ENCODE results near the gene MSX1.

Gene MSX1

DNA sequence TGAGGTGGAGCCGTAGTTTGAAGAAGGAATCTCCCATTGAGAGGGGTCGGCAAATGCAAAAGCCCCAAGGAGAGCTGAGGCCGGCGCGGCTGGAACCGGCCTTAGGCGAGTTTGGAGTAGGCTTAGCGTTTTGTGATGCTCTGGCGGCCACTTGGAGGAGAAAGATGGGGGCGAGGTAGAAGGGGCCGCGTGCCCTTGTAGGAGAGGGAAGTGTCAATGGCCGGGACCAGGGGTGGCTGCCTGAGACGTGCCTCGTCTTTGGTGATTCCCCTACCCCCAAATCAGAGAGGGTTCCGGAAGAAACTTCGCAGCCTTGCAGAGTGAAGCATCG lies 11.7 kb downstream of the MSX1 start:
- no peak for DNase-seq

DNA sequence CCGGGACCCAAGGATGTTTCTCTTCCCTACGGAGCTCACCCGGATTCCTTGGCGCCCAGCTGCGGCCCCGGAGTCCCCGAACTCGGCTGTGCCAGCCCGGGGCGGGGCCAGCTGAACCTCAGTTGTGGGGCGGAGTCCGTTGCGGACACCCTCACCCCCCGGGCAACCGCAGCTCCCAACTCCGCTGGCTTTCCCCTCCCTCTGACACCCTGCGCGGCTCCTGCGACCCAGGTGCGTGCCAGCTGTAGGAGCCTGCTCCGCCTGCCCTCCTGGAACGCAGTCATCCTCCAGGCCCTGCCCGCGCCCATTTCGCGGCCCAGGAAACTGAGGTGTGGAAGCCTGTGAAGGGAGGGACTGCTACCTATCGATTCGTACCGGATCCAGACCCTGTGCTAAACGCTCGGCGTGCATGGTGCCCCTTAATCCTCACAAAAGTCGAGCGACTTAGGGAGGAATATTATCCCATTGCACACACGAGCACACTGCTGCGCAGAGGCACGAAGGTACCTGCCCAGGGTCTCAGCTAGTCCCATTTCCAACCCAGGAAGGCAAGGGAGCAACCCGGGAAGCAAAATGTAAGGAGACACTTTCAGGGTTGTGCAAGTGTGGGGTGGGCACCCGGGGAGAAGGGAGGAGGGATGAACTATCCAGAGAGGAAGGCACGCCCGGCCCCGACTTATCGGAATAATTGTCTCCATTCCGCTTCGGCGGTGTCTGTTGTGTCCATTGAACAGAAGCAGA lies 12.3 kb downstream of the MSX1 start:
- no peak for DNase-seq

DNA sequence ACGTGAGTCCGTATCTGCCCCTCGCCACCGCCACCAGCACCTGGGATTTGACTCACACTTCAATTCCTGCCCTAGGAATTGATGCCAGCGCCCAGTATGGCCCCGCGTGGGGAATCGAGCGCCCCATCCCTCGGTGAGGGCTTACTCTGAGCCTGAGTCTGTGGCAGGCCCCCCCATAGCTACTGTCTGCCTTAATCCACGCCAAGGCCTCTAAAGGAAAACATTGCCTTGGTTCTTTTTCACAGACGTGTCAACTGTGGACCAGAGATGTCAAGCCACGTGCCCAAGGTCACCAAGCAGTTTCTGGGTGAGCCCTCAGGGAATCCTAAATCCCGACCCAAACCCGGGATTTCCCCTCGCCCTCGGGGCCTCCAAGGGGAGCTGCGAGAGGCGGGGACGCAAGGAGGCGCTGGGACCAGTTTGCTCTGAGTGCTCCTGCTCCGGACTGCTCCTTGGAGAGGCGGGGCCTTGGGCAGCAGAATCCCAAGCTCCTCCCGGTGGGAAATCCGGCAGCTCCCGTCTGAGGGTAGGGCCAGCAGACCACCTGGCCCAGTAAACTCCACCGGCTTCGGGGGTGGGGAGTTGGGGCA lies 12.9 kb downstream of the MSX1 start:
- DNase-seq: no peak

DNA sequence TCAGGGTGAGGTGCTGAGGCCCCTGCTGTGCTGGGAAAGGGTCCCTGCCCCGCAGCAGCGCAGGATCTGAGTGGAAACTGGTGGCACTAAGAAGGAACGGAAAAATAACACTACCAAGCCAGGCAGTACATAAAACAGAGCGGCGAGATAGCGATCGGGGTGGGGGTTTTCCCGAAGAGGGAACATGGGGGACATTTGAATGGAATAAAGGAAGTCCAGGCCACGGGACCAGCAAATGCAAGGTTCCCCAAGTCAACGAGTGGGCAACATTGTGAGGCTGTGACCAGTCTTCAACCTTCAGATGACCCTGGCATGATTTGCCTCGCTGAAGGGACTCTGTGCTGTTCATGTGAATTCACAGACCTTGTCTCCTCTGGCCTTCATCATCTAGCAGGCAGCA lies 13.7 kb downstream of the MSX1 start:
- DNase-seq: no peak

DNA sequence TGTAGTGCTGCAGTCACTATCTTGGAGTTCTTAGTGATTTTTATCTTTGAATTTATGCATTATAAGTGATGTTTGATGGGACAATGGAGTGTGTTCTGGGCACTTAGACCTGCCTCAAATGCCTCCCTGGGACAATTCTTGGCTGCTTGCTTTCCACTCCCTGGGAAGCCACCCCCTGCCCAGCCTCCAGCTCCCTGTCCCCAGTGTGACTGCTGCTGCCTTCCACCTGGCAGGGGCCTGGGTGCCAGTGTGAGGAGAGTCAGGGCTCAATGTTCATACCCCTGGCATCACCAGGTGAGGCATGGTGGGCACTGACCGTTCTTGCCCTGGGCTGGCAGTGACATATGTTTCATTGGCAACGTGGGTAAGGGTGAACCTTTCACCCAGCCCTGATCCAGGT lies 14.8 kb downstream of the MSX1 start:
- no peak for DNase-seq

DNA sequence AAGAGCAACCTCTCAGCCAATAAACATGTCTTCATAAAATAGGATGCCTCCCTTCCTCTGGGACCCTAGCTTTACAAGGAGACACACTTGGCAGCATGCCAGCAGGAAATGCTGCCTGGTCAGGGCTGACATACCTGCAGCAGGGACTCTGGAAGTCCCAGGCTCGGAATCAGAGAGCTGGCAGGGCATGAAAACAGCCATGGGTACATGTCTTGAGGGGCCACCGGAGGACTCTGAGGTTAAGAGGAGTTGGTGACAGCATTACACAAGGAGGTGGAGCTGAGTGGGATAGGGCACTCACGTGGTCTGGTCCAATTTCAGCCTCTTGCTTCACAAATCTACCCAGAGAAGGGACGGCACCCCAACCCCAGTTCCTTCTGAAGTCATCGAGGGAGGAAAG lies 15.7 kb downstream of the MSX1 start:
- no peak for DNase-seq

DNA sequence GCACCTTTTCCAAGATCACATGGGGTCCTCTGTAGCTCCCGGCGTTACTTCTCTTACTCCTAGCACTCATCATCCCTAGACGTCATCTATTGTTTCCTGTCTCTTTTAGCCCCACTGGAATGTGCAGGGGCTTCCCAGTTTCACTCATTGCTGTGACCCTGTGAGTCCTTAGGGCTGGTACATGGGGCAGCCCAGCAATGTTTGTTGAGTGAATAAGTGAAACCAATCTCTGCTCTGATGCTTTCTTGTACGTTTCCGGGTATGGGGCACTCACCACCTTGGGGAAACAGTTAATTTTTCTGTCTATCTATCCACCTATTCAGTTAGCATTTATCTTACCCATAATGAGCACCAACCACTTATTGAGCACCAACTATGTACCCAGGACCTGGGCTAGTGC lies 16.1 kb downstream of the MSX1 start:
- DNase-seq: no peak

DNA sequence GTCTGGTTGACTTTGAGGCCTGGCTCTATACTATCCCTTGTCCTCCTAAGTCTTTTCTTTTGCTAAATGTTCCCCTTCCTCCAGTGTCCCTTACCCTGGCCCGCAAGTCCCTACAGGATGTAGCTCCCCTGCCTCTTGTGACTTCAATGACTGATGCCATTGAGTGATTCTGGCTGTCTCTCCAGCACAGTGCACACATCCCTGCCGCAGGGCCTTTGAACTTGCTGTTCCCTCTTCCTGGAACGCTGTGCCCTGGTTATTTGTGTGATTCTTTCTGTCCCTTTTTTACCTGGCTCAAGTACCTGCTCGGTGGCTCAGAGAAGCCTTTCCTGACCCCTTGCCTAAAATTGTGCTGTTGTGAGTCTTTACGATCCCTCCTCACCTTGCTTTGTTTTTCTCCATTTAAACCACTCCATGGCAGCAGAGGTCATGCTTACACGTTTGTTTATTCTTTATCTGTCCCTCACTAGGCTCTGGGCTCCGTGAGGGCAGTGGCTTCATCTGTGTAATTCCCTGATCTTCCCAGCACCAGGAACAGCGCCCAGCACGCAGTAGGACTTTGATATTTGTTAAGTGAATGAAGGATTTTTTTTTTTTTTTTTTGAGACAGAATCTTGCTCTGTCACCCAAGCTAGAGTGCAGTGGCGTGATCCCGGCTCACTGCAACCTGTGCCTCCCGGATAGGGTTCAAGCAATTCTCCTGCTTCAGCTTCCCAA lies 17.6 kb downstream of the MSX1 start:
- no peak for DNase-seq

DNA sequence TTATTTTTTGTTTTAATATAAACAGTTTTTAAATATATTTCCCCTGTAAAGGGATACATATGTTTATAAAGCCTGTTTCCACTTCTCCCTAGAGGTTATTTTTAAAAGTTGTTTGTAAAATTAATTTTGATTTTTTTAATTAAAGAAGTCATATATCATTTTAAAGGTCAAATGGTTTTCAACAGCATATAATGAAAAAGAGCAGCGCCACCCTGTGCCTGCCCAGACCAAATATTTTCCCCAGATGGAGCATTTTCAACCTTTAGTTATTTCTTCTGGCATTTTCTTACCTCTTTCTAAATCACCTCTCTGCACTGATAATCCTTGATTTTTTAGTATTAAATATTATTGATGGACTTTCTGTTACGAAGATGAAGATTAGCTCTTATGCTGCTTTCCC lies 21.0 kb downstream of the MSX1 start:
- no peak for DNase-seq

DNA sequence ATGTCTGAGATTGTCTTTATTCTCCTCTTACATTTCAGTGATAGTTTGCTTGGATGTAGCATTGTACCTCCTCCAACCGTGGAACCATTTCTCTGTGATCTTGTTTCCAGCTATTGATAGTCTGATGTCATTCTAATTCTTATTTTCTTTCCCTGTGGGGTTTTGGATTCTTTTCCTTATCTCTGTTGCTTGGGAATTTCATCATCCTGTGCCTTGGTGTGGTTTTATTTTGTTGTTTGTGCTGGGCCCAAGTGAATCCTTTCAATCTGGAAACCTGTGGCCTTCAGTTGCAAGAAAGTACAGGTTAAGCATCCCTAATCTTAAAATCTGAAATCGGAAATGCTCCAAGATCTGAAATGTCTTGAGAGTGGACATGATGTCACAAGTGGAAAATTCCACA lies 22.0 kb downstream of the MSX1 start:
- no peak for DNase-seq

DNA sequence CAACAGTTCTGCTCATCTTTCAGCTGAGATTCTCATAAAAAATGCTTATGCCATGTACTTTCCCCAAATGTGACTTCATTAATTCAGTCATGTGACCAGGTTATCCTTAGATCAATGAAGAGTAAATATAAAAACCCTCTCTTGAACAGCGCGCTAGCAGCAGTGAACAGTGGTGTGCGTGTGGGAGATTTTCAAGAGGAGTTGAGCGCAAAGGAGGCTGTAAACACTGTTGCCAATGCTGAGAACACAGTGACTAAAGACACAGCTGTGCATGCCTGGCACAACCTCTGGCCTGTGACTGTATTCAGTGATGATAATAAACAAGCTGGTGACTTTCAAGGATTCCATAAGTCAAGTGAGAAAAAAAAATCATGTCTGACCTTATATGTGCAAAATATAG lies 25.1 kb downstream of the MSX1 start:
- DNase-seq: no peak

DNA sequence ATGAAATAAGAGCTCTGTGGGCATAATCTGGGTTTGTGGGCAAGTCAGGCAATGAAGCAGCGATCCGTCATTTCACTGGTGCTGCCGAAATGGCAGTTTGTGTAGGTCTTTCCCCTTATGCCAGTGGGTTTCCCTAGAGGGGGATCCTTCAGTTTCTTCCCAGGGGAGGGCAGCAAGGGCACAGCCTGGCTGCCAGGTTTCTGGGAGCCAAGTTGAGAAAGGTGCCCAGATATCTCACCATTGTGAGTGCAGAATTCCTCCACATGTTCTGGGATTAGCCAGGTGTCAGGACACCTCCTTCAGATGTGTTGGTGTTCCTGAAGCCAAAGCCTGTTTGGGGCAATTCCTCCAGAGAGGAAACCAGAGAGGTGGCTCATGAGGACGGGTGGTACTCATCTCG lies 28.0 kb downstream of the MSX1 start:
- no peak for DNase-seq

DNA sequence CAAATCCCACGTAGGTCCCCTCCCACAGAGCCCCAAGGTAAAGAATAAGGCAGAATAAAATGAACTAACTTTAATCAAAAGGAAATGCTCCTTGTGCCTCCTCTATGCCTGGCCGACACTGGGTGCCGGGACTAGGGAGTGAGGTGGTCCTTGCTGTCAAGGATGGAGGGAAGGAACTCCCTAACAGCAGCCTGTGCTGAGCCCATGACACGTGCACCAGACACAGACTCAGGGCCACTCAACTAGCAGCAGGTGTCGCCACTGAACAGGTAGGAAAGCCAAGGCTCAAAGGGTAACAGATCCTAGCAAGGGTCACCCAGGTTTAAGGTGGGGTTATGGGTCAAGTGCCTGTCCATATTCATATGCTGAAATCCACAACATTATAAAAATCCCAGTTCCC lies 29.2 kb downstream of the MSX1 start:
- DNase-seq: no peak

DNA sequence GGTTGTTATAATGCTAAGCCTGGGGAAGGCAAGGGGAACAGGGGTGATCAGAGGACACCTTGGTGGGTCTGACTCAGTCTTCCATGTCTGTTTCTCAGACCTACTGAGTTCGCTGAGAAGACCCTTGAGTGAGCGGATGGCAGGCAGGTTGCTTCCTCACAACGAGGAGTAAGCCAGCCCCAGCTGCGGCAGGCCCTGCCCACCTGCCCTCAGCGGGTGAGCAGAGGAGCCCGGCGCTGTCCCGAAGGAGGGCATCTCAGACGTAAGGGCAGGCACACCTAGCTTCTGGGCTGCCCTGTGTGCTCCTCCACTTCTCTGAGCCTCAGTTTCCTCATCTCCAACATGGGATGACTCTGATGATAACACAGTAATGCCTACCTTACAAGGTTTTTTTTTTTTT lies 30.3 kb downstream of the MSX1 start:
- DNase-seq: no peak

DNA sequence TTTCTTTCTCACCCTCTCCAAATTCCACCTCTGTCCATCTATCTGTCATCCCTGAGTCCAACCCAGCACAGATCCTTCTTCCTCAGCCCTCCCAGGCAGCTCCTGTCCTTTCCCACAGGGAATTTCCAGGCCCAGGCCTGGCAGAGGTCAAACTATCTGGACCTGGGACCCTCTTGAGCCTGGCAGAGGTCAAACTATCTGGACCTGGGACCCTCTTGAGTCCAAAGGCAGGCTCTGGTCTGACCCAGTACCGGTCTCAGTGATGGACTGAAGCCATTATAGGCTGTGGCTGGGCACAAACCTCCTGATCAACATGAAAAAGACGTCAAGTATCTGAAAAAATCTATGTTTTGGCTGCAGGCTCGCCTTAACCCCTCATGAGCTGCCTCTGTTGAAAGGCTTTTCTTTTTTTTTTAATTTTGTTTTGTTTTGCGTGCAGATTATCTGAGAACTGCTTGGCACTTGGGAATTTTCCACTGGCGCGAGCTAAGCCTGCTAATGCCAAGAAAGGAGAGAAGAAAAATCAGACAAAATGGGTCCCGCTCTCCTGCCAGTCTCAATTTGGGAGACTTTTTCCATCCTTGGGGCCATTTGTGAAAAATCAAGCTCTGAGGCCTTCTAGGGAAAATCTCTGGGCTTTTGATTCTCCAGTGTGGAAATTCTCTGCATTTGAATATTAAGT lies 31.2 kb downstream of the MSX1 start:
- DNase-seq: no peak

DNA sequence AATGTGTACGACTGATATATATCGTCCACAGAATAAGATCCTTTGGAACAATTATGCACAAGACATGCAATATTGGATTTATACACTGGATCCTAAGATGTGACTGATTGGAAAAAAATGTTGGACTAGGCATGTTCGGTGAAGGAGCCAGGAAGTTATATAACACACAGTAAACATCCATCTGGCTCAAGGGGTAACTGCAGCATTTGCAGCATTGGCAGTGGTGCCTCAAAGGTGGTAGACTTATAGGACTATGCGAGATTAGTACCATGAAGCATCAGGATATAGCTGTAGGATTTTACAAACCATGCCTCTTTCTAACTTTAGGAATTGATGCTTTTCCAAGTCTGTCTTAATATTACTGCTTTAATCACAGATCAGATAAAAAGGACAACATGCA lies 34.3 kb downstream of the MSX1 start:
- DNase-seq: no peak

DNA sequence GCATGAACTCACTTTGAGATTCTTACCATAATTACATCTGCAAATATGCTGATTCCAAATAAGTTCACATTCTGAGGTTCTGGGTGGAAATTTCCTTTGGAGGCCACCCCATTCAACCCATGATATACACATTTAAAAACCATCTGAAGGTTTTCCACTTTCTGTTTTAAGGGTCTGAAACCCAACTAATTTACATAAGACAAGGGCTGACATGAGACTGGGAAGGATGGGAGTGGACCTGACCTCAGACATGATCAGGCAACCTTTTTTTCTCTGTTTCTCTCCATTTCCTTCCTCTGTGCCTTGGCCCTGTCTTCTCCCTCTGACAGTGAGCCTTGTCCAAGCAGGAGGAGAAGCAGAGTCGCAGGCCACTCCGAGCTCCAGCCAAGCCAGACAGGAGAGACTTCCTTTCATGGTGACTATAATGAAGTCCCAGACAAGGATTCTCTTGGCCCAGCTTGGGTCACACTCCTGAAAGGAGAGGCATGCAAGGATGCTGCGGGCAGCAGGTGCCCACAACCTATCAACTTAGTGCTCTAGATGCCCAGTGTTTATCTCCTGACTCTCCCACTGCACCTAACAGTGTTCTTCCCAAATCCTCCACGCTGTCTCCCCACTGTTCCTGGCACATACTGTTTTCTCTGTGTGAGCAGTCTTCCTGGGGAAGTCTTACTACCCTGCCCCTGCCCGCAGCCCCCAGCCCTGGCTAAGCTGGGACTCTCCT lies 39.9 kb downstream of the MSX1 start:
- DNase-seq: no peak

DNA sequence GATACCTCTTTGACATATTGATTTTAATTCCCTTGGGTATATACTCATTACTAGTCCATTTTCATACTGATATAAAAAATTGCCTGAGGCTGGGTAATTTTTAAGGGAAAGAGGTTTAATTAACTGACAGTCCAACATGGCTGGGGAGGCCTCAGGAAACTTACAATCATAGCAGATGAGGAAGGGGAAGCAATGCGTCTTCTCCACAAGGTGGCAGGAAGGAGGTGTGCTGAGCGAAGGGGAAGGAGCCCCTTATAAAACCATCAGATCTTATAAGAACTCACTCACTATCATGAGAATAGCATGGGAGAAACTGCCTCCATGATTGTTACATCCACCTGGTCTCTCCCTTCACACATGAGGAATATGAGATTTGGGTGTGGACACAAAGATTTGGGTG lies 42.4 kb downstream of the MSX1 start:
- no peak for DNase-seq

DNA sequence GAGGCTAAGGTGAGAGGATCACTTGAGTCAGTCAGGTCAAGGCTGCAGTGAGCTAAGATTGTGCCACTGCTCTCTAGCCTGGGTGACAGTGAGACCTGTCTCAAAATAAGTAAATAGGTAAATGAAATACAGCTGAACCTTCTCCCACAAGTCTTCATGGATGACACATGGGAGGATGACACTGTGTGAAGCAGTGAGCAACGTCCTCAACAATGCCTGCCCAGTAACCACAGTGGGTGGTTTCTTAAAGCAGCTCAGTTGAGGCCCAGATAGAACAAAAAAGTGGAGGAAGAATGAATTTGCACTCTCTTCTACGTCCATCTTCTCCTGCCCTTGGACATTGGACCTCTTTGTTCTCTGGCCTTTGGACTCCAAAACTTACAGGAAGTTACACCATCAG lies 52.7 kb downstream of the MSX1 start:
- DNase-seq: no peak

DNA sequence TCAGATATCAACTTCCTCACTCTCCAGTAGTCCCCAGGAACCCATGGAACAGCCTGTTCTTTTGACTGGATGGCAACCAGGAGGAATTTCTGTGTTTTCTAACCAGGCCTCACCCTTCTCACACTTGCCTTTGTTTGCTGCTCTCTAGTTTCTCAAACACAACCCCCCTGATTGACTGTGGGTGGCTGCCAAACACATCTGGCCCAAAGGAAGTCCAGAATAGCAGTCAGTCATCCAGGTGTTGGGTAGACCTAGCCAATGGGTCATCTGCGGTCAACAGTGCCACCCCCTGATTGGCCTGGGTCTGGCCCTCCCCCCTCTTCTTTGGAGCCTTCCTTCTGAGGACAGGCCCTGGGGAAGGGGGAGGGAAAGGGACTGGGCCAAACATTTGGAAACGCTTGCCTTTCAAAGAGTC lies 53.7 kb downstream of the MSX1 start:
- no peak for DNase-seq

Data from NCI-H1048 (cell line).